A549 (cell line): ENCODE measurements around the gene ZNF385B. TPM values are rescaled to one million over a fixed set of nuclear protein-coding genes. Genes with fewer than 3 reads are reported as not detected.

Experiments
- ATAC-seq, 2 experiments: fragments of 200-7000 bp in 1 of 2; fragments of >200 bp in 1 of 2; cut with Nextera tagmentation in 1 of 2; cut with Tn5 transposase in 1 of 2; 3 replicates each; pipeline versions ENCODE4 v1.8.0 to v1.9.1; 2018 to 2020; ENCODE audit warnings: mild to moderate bottlenecking in 1 of 2, moderate library complexity in 1 of 2
- CTCF ChIA-PET: fragments of 300-600 bp; sonication (Branson Sonifier 250); formaldehyde crosslinking; extraction: SDS; loops from one replicate; lab custom pipeline; 2021; ENCODE audit warnings: antibody characterized with exemption, inconsistent platforms; lab: Yijun Ruan, JAX
- POLR2A ChIA-PET: fragments of 350-600 bp; formaldehyde crosslinking; extraction: SDS; loops from one replicate; lab custom pipeline; 2021; ENCODE audit warnings: antibody characterized with exemption, inconsistent platforms; lab: Yijun Ruan, JAX
- DNase-seq, 2 experiments: peaks; one replicate each; pipeline versions ENCODE4 v3.0.0 to v3.0.0-alpha.2; 2011 to 2016; ENCODE audit warnings: low read depth in 1 of 2, low spot score in 1 of 2
- FAIRE-seq: peaks from 2 replicates; lab custom pipeline; 2011; peaks lifted over from hg19 to GRCh38; lab: Jason Lieb, UNC
- H3K27ac ChIP-seq, 2 experiments: fragments of >200 bp; sonication (Bioruptor Twin); formaldehyde crosslinking; 3 replicates each; pipeline ENCODE4 v1.5.1; 2016 to 2017
- H3K4me1 ChIP-seq: fragments of >200 bp; sonication (Bioruptor Twin); formaldehyde crosslinking; 3 replicates; pipeline ENCODE4 v1.6.1; 2016
- H3K4me2 ChIP-seq: fragments of >200 bp; sonication (Bioruptor Twin); formaldehyde crosslinking; 3 replicates; pipeline ENCODE4 v1.6.1; 2016
- H3K4me3 ChIP-seq: fragments of >200 bp; sonication (Bioruptor Twin); formaldehyde crosslinking; 3 replicates; pipeline ENCODE4 v1.5.1; 2016
- H3K9me3 ChIP-seq: fragments of >200 bp; sonication (Bioruptor Twin); formaldehyde crosslinking; 3 replicates; pipeline ENCODE4 v1.6.1; 2016
- BCL3 ChIP-seq: fragments of >200 bp; sonication (Bioruptor Twin); formaldehyde crosslinking; IDR thresholded peaks from 3 replicates; pipeline ENCODE4 v1.6.1; 2016
- CHD2 ChIP-seq: fragments of 150-350 bp; IDR thresholded peaks from 2 replicates; pipeline ENCODE4 v1.6.1; 2014; ENCODE audit warnings: low read length; ENCODE audit not compliant: partially characterized antibody
- CHD4 ChIP-seq: fragments of 200-600 bp; sonication (generic); IDR thresholded peaks from 2 replicates; pipeline ENCODE4 v1.6.1; 2016; ENCODE audit warnings: antibody characterized with exemption, mild to moderate bottlenecking, borderline replicate concordance
- ESRRA ChIP-seq: fragments of 150-350 bp; IDR thresholded peaks from 2 replicates; pipeline ENCODE4 v1.6.1; 2014; ENCODE audit warnings: mild to moderate bottlenecking, low read length, borderline replicate concordance
- FOSB ChIP-seq: fragments of 250-450 bp; sonication (Bioruptor Pico); IDR thresholded peaks from 2 replicates; pipeline ENCODE4 v1.5.0; 2020; ENCODE audit warnings: mild to moderate bottlenecking, moderate library complexity
- GATA3 ChIP-seq: IDR thresholded peaks from 2 replicates; pipeline ENCODE4 v1.6.1; 2012; ENCODE audit warnings: borderline replicate concordance
- HDAC2 ChIP-seq: fragments of 200-600 bp; sonication (generic); IDR thresholded peaks from 2 replicates; pipeline ENCODE4 v1.6.1; 2016
- HOXA7 ChIP-seq: fragments of 250-450 bp; sonication (Bioruptor Pico); IDR thresholded peaks from 2 replicates; pipeline ENCODE4 v1.5.0; 2020; ENCODE audit warnings: mild to moderate bottlenecking, moderate library complexity
- HOXB5 ChIP-seq: fragments of 250-450 bp; sonication (Bioruptor Pico); IDR thresholded peaks from 2 replicates; pipeline ENCODE4 v1.5.0; 2020; ENCODE audit warnings: mild to moderate bottlenecking, moderate library complexity
- JUN ChIP-seq, 2 experiments: fragments of >200 bp; sonication (Bioruptor Twin); formaldehyde crosslinking; IDR thresholded peaks; 2 replicates in 1 of 2; 3 replicates in 1 of 2; pipeline ENCODE4 v1.6.1; 2016 to 2017
- JUNB ChIP-seq: fragments of >200 bp; sonication (Bioruptor Twin); formaldehyde crosslinking; IDR thresholded peaks from 2 replicates; pipeline ENCODE4 v1.6.1; 2016
- MYC ChIP-seq: IDR thresholded peaks from 2 replicates; pipeline ENCODE4 v1.6.1; 2012; ENCODE audit warnings: mild to moderate bottlenecking, inconsistent platforms, low read length, improper control_type of control experiment, borderline replicate concordance
- NFE2L2 ChIP-seq: fragments of 150-350 bp; conservative IDR thresholded peaks from 2 replicates; pipeline ENCODE4 v1.6.1; 2014; ENCODE audit warnings: low read length
- POLR2A ChIP-seq: IDR thresholded peaks from 2 replicates; pipeline ENCODE4 v1.6.1; 2012; ENCODE audit warnings: mild to moderate bottlenecking, low read length
- RCOR1 ChIP-seq: fragments of 150-350 bp; IDR thresholded peaks from 2 replicates; pipeline ENCODE4 v1.6.1; 2014; ENCODE audit warnings: antibody characterized with exemption, low read length, low read depth
- RFX5 ChIP-seq: fragments of 450-650 bp; IDR thresholded peaks from 2 replicates; pipeline ENCODE4 v1.7.1; 2014; ENCODE audit warnings: antibody characterized with exemption, mild to moderate bottlenecking, moderate library complexity
- SMC3 ChIP-seq: fragments of >200 bp; sonication (Bioruptor Twin); formaldehyde crosslinking; IDR thresholded peaks from 3 replicates; pipeline ENCODE4 v1.6.1; 2018; ENCODE audit warnings: inconsistent platforms
- SREBF2 ChIP-seq: fragments of 450-650 bp; IDR thresholded peaks from 2 replicates; pipeline ENCODE4 v1.6.1; 2014; ENCODE audit warnings: mild to moderate bottlenecking, moderate library complexity
- TFCP2L1 ChIP-seq: fragments of 250-450 bp; sonication (Bioruptor Pico); IDR thresholded peaks from 2 replicates; pipeline ENCODE4 v1.5.0; 2021; ENCODE audit warnings: mild to moderate bottlenecking
- TP53 ChIP-seq: fragments of 250-450 bp; sonication (Bioruptor Pico); IDR thresholded peaks from 2 replicates; pipeline ENCODE4 v1.5.0; 2021; ENCODE audit warnings: mild to moderate bottlenecking, moderate library complexity
- ZFP36 ChIP-seq: fragments of 450-650 bp; IDR thresholded peaks from 2 replicates; pipeline ENCODE4 v1.6.1; 2014; ENCODE audit warnings: borderline replicate concordance; ENCODE audit not compliant: partially characterized antibody
- ZSCAN20 ChIP-seq: fragments of 250-450 bp; sonication (Bioruptor Pico); IDR thresholded peaks from 2 replicates; pipeline ENCODE4 v1.8.0; 2022; ENCODE audit warnings: mild to moderate bottlenecking, moderate library complexity
- WGBS: methylation state at CpG from one replicate; pipeline ENCODE4 v1.1.6; 2017; ENCODE audit errors: missing lambda C conversion rate; 5-methylcytosine and 5-hydroxymethylcytosine counted together
- polyA plus RNA-seq, 4 experiments: library from polyadenylated mRNA; depleted of rRNA in 3 of 4; stranded (reverse); fragments of >200 nt; fragmentation: RNase III in 1 of 4; extraction: RNeasy Plus Mini Kit Qiagen cat#74134 plus additional on column Dnase treatment in 1 of 4; gene quantifications; 2 replicates in 3 of 4; 3 replicates in 1 of 4; pipeline ENCODE4 v1.2.3, GENCODE V29; 2011 to 2017
- TF ChIP-seq, protein P1 (sequence below): IDR thresholded peaks from 2 replicates; pipeline ENCODE4 v1.6.1; 2012
- TF ChIP-seq, protein P2 (sequence below): fragments of 150-350 bp; IDR thresholded peaks from 2 replicates; pipeline ENCODE4 v1.6.1; 2014; ENCODE audit warnings: low read depth, mild to moderate bottlenecking, low read length

Gene ZNF385B
- polyA plus RNA-seq, 2 of the 4 experiments (the other 2 are of a cell fraction), result not detected

- no peak for TF ChIP-seq CHD4
- no peak for TF ChIP-seq MYC
- TF ChIP-seq GATA3, result no peak
- no peak for TF ChIP-seq TFCP2L1 (CRISPR knock-in tag)
- no peak for TF ChIP-seq JUN (IDR thresholded peaks at IDR 0.05)
- no peak for TF ChIP-seq ESRRA
- no peak for TF ChIP-seq POLR2A
- TF ChIP-seq SREBF2, result no peak
- TF ChIP-seq JUNB, result no peak
- TF ChIP-seq, all 56 proteins: peak for 0
Measured at GRCh38 chr2:179444056-179444455, 417.4 kb downstream of the ZNF385B start (continued).

GRCh38 chr2:179443180-179443579 is 418.2 kb downstream of the ZNF385B start:
- POLR2A ChIA-PET, result no interaction called here
- Histone ChIP-seq H3K4me3 (no peak overlapping the region), H3K4me2 (no peak overlapping the region), H3K9me3 (no peaks in the 10 kb centered on the region), H3K27ac (no peak overlapping the region), H3K4me1 (no peaks in the 10 kb centered on the region)
- CTCF ChIA-PET, result interaction anchor here (0.5 to 1.8 kb wide), 3 partner anchors 21 to 1947 kb away, joined by 3 to 6 read pairs (median 3); no protein-coding TSS in a partner anchor
- TF ChIP-seq, protein P1, sequence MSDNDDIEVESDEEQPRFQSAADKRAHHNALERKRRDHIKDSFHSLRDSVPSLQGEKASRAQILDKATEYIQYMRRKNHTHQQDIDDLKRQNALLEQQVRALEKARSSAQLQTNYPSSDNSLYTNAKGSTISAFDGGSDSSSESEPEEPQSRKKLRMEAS, result no peak
- TF ChIP-seq POLR2A (no peak), ZFP36 (no peak), SREBF2 (no peak), SMC3 (no peak), TFCP2L1 (CRISPR knock-in tag) (no peak), HDAC2 (no peak), CHD2 (no peak), BCL3 (no peak), ZSCAN20 (no peak), GATA3 (no peak), RFX5 (no peak), HOXB5 (CRISPR knock-in tag) (no peak), TP53 (CRISPR knock-in tag) (no peak), JUN (IDR thresholded peaks at IDR 0.05) (no peak), FOSB (CRISPR knock-in tag) (no peak), NFE2L2 (no peak), RCOR1 (no peak)
- TF ChIP-seq, protein P2, sequence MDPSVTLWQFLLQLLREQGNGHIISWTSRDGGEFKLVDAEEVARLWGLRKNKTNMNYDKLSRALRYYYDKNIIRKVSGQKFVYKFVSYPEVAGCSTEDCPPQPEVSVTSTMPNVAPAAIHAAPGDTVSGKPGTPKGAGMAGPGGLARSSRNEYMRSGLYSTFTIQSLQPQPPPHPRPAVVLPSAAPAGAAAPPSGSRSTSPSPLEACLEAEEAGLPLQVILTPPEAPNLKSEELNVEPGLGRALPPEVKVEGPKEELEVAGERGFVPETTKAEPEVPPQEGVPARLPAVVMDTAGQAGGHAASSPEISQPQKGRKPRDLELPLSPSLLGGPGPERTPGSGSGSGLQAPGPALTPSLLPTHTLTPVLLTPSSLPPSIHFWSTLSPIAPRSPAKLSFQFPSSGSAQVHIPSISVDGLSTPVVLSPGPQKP, result no peak
- DNase-seq (no peak), FAIRE-seq (no peak), ATAC-seq (no peak)
- WGBS, result 69% methylated on average over 12 of the region's 12 CpGs

GRCh38 chr2:179442206-179442605 is 419.2 kb downstream of the ZNF385B start:
- Histone ChIP-seq H3K4me2 (no peak overlapping the region), H3K4me3 (no peak overlapping the region), H3K9me3 (no peaks in the 10 kb centered on the region), H3K4me1 (no peaks in the 10 kb centered on the region), H3K27ac (no peak overlapping the region)
- WGBS, result 10% methylated on average over 1 of the region's 1 CpG
- no peak for TF ChIP-seq HOXA7 (CRISPR knock-in tag)
- TF ChIP-seq, protein P1, result no peak
- CTCF ChIA-PET, result interaction anchor here (1.5 kb wide), 1 partner anchor 20 kb away, joined by 8 read pairs; no protein-coding TSS in a partner anchor
- DNase-seq (no peak), FAIRE-seq (no peak), ATAC-seq (no peak)
- POLR2A ChIA-PET, result no interaction called here
